ENCODE measurements around the gene GPANK1. TPM values are rescaled to one million over a fixed set of nuclear protein-coding genes. Genes with fewer than 3 reads are reported as not detected.

Gene GPANK1
- total and polyA plus RNA-seq, 2 of the 13 experiments (the other 11 are each of a cell fraction or from before 2014, with no cell fraction given) = 15.4 to 22.8 TPM

DNA sequence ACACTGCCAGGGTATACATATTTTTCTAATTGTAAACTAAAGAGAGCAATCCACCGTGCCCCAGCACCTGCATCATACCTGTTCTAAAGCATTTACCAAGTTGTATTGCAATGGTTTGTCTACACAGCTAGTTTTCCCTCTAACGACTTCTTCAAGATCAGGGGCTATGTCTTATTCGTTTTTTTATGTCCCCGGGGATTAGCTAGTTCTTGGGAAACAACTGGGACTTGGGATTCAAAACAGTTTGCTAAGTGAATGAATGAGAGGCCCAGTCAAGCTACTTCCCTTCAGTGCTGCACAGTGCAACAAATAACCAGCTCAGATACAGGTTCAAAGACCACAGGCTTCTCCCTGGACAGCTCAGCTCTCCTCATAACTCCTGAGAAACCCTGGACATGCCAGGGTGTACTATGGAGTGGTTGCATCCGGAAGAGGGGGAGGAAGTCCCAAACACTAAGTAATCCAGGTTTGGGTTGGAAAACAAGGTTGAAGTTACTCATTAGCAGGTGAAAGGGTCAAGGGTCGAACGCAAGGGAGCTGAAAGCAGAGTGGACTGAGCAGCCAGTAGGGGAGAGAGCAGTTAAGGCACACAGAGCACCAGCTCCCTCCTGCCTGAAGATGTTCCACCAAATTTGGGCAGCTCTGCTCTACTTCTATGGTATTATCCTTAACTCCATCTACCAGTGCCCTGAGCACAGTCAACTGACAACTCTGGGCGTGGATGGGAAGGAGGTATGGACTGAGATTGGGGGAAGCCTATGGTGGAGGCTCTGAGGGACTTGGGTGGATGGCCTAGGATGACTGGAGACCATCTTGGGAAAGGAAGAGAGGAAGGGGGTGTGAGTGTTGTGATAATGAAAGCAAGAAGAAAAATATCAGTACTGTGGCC is 9.2 kb downstream of the GPANK1 start, which contains the start of gene APOM (continued):
- TF ChIP-seq ZNF10 (CRISPR knock-in tag; IDR thresholded peaks at IDR 0.05; ENCODE audit: borderline replicate concordance, low read depth) = no peak
- TF ChIP-seq, protein P1, sequence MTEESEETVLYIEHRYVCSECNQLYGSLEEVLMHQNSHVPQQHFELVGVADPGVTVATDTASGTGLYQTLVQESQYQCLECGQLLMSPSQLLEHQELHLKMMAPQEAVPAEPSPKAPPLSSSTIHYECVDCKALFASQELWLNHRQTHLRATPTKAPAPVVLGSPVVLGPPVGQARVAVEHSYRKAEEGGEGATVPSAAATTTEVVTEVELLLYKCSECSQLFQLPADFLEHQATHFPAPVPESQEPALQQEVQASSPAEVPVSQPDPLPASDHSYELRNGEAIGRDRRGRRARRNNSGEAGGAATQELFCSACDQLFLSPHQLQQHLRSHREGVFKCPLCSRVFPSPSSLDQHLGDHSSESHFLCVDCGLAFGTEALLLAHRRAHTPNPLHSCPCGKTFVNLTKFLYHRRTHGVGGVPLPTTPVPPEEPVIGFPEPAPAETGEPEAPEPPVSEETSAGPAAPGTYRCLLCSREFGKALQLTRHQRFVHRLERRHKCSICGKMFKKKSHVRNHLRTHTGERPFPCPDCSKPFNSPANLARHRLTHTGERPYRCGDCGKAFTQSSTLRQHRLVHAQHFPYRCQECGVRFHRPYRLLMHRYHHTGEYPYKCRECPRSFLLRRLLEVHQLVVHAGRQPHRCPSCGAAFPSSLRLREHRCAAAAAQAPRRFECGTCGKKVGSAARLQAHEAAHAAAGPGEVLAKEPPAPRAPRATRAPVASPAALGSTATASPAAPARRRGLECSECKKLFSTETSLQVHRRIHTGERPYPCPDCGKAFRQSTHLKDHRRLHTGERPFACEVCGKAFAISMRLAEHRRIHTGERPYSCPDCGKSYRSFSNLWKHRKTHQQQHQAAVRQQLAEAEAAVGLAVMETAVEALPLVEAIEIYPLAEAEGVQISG (CRISPR knock-in tag; IDR thresholded peaks at IDR 0.05) = peak; percentile 85
- TF ChIP-seq ZNF501 (CRISPR knock-in tag; IDR thresholded peaks at IDR 0.05) = peak; percentile 88
- TF ChIP-seq, protein P2, sequence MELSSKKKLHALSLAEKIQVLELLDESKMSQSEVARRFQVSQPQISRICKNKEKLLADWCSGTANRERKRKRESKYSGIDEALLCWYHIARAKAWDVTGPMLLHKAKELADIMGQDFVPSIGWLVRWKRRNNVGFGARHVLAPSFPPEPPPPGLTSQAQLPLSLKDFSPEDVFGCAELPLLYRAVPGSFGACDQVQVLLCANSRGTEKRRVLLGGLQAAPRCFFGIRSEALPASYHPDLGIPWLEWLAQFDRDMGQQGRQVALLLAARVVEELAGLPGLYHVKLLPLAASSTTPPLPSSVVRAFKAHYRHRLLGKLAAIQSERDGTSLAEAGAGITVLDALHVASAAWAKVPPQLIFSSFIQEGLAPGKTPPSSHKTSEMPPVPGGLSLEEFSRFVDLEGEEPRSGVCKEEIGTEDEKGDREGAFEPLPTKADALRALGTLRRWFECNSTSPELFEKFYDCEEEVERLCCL (CRISPR knock-in tag; IDR thresholded peaks at IDR 0.05; ENCODE audit: borderline replicate concordance) = no peak; the same call in 1 of the 2 replicates
- no peak for TF ChIP-seq TCF7L2 (IDR thresholded peaks at IDR 0.05; ENCODE audit: low read depth, low read length)
- TF ChIP-seq, protein P3, sequence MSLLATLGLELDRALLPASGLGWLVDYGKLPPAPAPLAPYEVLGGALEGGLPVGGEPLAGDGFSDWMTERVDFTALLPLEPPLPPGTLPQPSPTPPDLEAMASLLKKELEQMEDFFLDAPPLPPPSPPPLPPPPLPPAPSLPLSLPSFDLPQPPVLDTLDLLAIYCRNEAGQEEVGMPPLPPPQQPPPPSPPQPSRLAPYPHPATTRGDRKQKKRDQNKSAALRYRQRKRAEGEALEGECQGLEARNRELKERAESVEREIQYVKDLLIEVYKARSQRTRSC (CRISPR knock-in tag; IDR thresholded peaks at IDR 0.05; ENCODE audit: low read depth) = no peak
- peak; percentile 96; the same call in 1 of the 2 replicates for TF ChIP-seq ZKSCAN8 (CRISPR knock-in tag; IDR thresholded peaks at IDR 0.05; ENCODE audit: borderline replicate concordance)
- TF ChIP-seq PTBP1 (IDR thresholded peaks at IDR 0.05; ENCODE audit: low read depth, low read length, poor library complexity, severe bottlenecking) = no peak
- peak; percentile 65; the same call in 1 of the 2 replicates for TF ChIP-seq ZNF121 (CRISPR knock-in tag; IDR thresholded peaks at IDR 0.05)
- TF ChIP-seq MTF2 (CRISPR knock-in tag; IDR thresholded peaks at IDR 0.05; ENCODE audit: borderline replicate concordance) = no peak
- TF ChIP-seq, protein P4, sequence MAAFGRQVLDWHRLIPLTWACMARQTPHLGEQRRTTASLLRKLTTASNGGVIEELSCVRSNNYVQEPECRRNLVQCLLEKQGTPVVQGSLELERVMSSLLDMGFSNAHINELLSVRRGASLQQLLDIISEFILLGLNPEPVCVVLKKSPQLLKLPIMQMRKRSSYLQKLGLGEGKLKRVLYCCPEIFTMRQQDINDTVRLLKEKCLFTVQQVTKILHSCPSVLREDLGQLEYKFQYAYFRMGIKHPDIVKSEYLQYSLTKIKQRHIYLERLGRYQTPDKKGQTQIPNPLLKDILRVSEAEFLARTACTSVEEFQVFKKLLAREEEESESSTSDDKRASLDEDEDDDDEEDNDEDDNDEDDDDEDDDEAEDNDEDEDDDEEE (CRISPR knock-in tag; IDR thresholded peaks at IDR 0.05) = 0 out of 2 replicates have a peak, but pooled peaks have one; percentile 25
- no peak for TF ChIP-seq ZNF570 (CRISPR knock-in tag; IDR thresholded peaks at IDR 0.05; ENCODE audit: borderline replicate concordance)
- peak; percentile 94 for TF ChIP-seq KDM4B (CRISPR knock-in tag; IDR thresholded peaks at IDR 0.05)
- peak; percentile 51; the same call in 1 of the 2 replicates for TF ChIP-seq JUN (CRISPR knock-in tag; IDR thresholded peaks at IDR 0.05)
- no peak for TF ChIP-seq RBM39 (IDR thresholded peaks at IDR 0.05; ENCODE audit: low read depth, low read length, poor library complexity, severe bottlenecking)
- TF ChIP-seq ZKSCAN5 (CRISPR knock-in tag; IDR thresholded peaks at IDR 0.05) = 0 out of 2 replicates have a peak, but pooled peaks have one; percentile 45
- TF ChIP-seq CBX5 (CRISPR knock-in tag; IDR thresholded peaks at IDR 0.05; ENCODE audit: borderline replicate concordance) = peak; percentile 89; the same call in 1 of the 2 replicates
- peak; percentile 99 for TF ChIP-seq PITX1 (CRISPR knock-in tag; IDR thresholded peaks at IDR 0.05)
- peak; percentile 80 for TF ChIP-seq DNMT3B (CRISPR knock-in tag; conservative IDR thresholded peaks at IDR 0.05)
- TF ChIP-seq PHF5A (CRISPR knock-in tag; IDR thresholded peaks at IDR 0.05; ENCODE audit: low read depth, unreplicated experiment) = peak; percentile 100
- TF ChIP-seq ZNF850 (CRISPR knock-in tag; conservative IDR thresholded peaks at IDR 0.05) = no peak
- TF ChIP-seq, protein P5, sequence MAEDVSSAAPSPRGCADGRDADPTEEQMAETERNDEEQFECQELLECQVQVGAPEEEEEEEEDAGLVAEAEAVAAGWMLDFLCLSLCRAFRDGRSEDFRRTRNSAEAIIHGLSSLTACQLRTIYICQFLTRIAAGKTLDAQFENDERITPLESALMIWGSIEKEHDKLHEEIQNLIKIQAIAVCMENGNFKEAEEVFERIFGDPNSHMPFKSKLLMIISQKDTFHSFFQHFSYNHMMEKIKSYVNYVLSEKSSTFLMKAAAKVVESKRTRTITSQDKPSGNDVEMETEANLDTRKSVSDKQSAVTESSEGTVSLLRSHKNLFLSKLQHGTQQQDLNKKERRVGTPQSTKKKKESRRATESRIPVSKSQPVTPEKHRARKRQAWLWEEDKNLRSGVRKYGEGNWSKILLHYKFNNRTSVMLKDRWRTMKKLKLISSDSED (CRISPR knock-in tag; IDR thresholded peaks at IDR 0.05) = no peak

Measured in HepG2 (cell line).